ENCODE data around the gene PGPEP1.
A peak's percentile ranks its signal among the peaks of the same experiment; 100 is the strongest.
"Not testable (repeated sequence)": the region's sequence is repeated elsewhere in the genome, so short reads cannot be mapped to it uniquely, and the experiment has no call there.

The PGPEP1 gene

GRCh38 chr19:18364826-18365528 is 24.6 kb downstream of the PGPEP1 start:
- peak; percentile 53 for DNase-seq

GRCh38 chr19:18366021-18366435 is 25.6 kb downstream of the PGPEP1 start:
- no peak for DNase-seq

- no peak for DNase-seq
These were observed 28.3 kb downstream of the PGPEP1 start for GRCh38 chr19:18368504-18369222.

GRCh38 chr19:18373407-18373891 is 33.1 kb downstream of the PGPEP1 start:
- no peak for DNase-seq

- DNase-seq: peak; percentile 72
These were observed 33.7 kb downstream of the PGPEP1 start for GRCh38 chr19:18373892-18374629.

- DNase-seq: no peak
These were observed 36.6 kb downstream of the PGPEP1 start for GRCh38 chr19:18377026-18377425.

- peak; percentile 20 for DNase-seq
These were observed 39.7 kb downstream of the PGPEP1 start for GRCh38 chr19:18379803-18380747.

GRCh38 chr19:18380843-18381242 is 40.4 kb downstream of the PGPEP1 start:
- no peak for DNase-seq

- not testable (repeated sequence) for DNase-seq
These were observed 43.2 kb downstream of the PGPEP1 start for GRCh38 chr19:18383622-18384021.

- DNase-seq: no peak
These were observed 44.4 kb downstream of the PGPEP1 start for GRCh38 chr19:18384775-18385174.

- no peak for DNase-seq
These were observed 44.9 kb downstream of the PGPEP1 start for GRCh38 chr19:18385359-18385674.

GRCh38 chr19:18385675-18386542 is 45.5 kb downstream of the PGPEP1 start, which contains the start of gene GDF15:
Gene GDF15, plus strand, starts transcription at chr19:18386158. Its CDS starts 32 bp downstream, at chr19:18386190.
- no peak for DNase-seq

GRCh38 chr19:18386543-18387271 is 46.3 kb downstream of the PGPEP1 start:
- DNase-seq: no peak

- peak; percentile 34 for DNase-seq
These were observed 47.9 kb downstream of the PGPEP1 start for GRCh38 chr19:18388100-18388959.

- no peak for DNase-seq
These were observed 48.7 kb downstream of the PGPEP1 start for GRCh38 chr19:18388960-18389725.

- DNase-seq: no peak
These were observed 49.3 kb downstream of the PGPEP1 start for GRCh38 chr19:18389726-18390064.

GRCh38 chr19:18390065-18390907 is 49.9 kb downstream of the PGPEP1 start:
- DNase-seq: no peak

GRCh38 chr19:18391509-18392075 is 51.2 kb downstream of the PGPEP1 start:
- DNase-seq: no peak
